ENCODE results near the gene CEACAM4.

CEACAM4 gene

GRCh38 chr19:41617941-41618730, 8.7 kb downstream of the CEACAM4 start:
- DNase-seq (ENCODE audit: low read depth), result no peak

GRCh38 chr19:41616792-41617621, 9.9 kb downstream of the CEACAM4 start:
- DNase-seq (ENCODE audit: low read depth), result no peak

GRCh38 chr19:41615207-41615606, 11.7 kb downstream of the CEACAM4 start:
- DNase-seq (ENCODE audit: low read depth), result no peak

- no peak for DNase-seq (ENCODE audit: low read depth)
Observed at GRCh38 chr19:41612483-41612882, 14.4 kb downstream of the CEACAM4 start.

GRCh38 chr19:41610789-41611188, 16.1 kb downstream of the CEACAM4 start:
- no peak for DNase-seq (ENCODE audit: low read depth)

- DNase-seq (ENCODE audit: low read depth), result no peak
Observed at GRCh38 chr19:41607668-41608067, 19.2 kb downstream of the CEACAM4 start.

GRCh38 chr19:41606215-41606837, 20.5 kb downstream of the CEACAM4 start:
- no peak for DNase-seq (ENCODE audit: low read depth)

GRCh38 chr19:41604831-41605230, 22.0 kb downstream of the CEACAM4 start:
- DNase-seq (ENCODE audit: low read depth), result no peak

GRCh38 chr19:41601771-41602170, 25.1 kb downstream of the CEACAM4 start:
- DNase-seq (ENCODE audit: low read depth), result no peak

- DNase-seq (ENCODE audit: low read depth), result no peak
Observed at GRCh38 chr19:41599175-41599966, 27.5 kb downstream of the CEACAM4 start.

- peak; percentile 74 for DNase-seq (ENCODE audit: low read depth)
Observed at GRCh38 chr19:41597600-41598041, 29.3 kb downstream of the CEACAM4 start.

- no peak for DNase-seq (ENCODE audit: low read depth)
Observed at GRCh38 chr19:41595890-41596280, 31.0 kb downstream of the CEACAM4 start.

- DNase-seq (ENCODE audit: low read depth), result peak; percentile 46
Observed at GRCh38 chr19:41595258-41595889, 31.5 kb downstream of the CEACAM4 start.

GRCh38 chr19:41591951-41592562, 34.8 kb downstream of the CEACAM4 start:
- no peak for DNase-seq (ENCODE audit: low read depth)

- DNase-seq (ENCODE audit: low read depth), result no peak
Observed at GRCh38 chr19:41590936-41591335, 35.9 kb downstream of the CEACAM4 start.

- no peak for DNase-seq (ENCODE audit: low read depth)
Observed at GRCh38 chr19:41589371-41589770, 37.5 kb downstream of the CEACAM4 start.

GRCh38 chr19:41588497-41589209, 38.2 kb downstream of the CEACAM4 start:
- no peak for DNase-seq (ENCODE audit: low read depth)

GRCh38 chr19:41587838-41588210, 39.0 kb downstream of the CEACAM4 start:
- DNase-seq (ENCODE audit: low read depth), result no peak

GRCh38 chr19:41587101-41587837, 39.6 kb downstream of the CEACAM4 start:
- DNase-seq (ENCODE audit: low read depth), result no peak

GRCh38 chr19:41586064-41586463, 40.8 kb downstream of the CEACAM4 start:
- no peak for DNase-seq (ENCODE audit: low read depth)

All from activated gamma-delta T cell treated with anti-CD3 and anti-CD28 coated beads, Interleukin-2, amount 50 U/mL, for 16 hours (primary cell).